ENCODE data around the gene UBL7.

The UBL7 gene

DNA sequence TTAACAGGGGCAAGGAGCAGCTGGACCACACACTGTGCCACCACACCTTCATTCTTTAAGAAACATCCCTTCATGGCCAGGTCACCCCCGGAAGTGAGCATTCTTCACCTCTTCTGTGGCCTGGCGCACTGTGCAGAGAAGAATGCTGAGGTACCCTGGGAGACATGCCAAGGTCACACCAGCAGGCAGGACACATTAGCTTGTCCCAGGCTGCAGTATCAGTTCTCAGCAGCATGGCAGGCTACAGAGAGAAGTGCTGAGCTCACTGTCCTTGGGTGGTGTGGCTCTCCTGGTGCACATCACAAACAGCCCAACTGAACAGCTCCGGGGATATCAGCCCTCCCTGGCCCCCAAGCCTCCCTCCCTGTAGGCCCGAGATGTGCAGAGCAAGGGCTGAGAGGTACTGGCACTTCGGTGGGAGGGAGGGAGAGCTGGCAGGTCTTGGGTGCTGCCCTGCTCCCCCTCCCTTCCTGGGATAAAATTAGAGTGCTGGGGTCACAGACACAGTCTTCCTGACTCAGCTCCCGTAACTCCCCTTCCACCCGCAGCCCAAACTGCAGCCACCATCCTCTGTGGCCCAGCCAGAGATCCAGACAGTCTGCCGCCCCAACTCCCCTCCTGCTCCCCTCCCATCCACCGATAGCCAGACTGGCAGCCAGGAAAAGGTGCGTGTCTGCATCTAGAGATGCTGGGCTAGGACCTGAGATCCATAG lies 40.6 kb downstream of the UBL7 start:
- no peak for TF ChIP-seq CTCF (IDR thresholded peaks at IDR 0.05; ENCODE audit: borderline replicate concordance, insufficient read depth, low read depth, low read length)
- no peak overlapping the region for H3K4me3 ChIP-seq (ENCODE audit: low read depth, low read length)

DNA sequence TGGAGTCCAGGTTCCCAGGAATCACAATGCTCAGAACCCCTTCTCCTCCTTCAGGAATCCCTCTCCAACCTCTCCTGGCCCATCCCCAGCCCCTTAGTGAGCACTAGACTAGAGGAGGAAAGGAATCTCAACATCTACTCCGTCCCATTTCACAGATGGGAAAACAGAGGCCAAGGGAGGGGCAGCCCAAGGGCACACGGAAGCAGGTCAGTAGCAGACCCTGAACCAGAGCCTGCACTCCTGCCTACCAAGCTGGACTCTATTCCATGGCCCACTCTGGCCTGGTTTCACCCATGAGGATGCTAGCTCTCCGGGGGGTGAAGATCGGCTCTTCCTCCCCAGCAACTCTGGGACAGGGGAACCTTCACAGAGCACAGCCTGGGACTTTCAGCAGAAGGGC lies 41.5 kb downstream of the UBL7 start:
- H3K4me3 ChIP-seq (ENCODE audit: low read depth, low read length) = no peak overlapping the region
- no peak for TF ChIP-seq CTCF (IDR thresholded peaks at IDR 0.05; ENCODE audit: borderline replicate concordance, insufficient read depth, low read depth, low read length)

DNA sequence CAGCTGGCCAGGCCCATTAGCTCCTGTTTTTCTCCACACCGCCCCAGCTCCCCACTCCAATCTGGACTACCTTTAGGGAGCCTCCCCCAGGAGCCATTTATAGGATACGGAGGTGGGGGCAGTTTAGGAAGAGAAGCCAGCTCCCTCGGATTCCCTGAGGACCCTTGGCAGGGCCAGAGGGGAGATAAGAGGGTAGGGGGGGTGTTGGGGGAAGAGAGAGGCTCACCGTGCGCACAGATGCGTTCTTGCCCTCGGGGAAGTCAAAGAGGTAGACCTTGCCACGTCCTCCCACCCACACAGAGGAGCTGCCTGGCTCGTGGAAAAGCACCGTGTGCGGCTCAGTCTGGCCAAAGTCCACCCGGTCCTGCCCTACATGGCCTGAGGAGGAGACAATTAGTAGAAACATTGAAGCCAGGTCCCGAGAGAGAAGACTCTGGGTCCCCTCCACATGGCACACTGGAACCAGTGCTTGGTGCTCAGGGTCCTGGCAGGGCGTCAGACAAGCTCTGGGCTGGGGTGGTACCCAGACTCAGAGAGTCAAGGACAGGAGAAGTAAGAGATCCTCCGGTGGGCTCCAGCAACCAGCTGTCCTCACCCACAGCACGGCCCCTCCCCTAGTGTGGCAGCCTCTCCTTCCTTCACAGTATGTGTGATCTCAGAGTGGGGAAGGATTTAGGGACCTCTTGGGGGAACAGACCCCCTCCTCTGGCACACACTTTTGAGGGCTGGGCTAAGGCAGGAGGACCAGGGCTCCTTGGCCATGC lies 42.2 kb downstream of the UBL7 start:
- no peak overlapping the region for H3K4me3 ChIP-seq (ENCODE audit: low read depth, low read length)
- TF ChIP-seq CTCF (IDR thresholded peaks at IDR 0.05; ENCODE audit: borderline replicate concordance, insufficient read depth, low read depth, low read length) = no peak

- no peak overlapping the region for H3K4me3 ChIP-seq (ENCODE audit: low read depth, low read length)
- no peak for TF ChIP-seq CTCF (IDR thresholded peaks at IDR 0.05; ENCODE audit: borderline replicate concordance, insufficient read depth, low read depth, low read length)
Observed at GRCh38 chr15:74417670-74418069, 43.3 kb downstream of the UBL7 start.

GRCh38 chr15:74417225-74417624 lies 43.7 kb downstream of the UBL7 start:
- no peak overlapping the region for H3K4me3 ChIP-seq (ENCODE audit: low read depth, low read length)
- TF ChIP-seq CTCF (IDR thresholded peaks at IDR 0.05; ENCODE audit: borderline replicate concordance, insufficient read depth, low read depth, low read length) = no peak

- no peak overlapping the region for H3K4me3 ChIP-seq (ENCODE audit: low read depth, low read length)
Observed at GRCh38 chr15:74415966-74416916, 44.7 kb downstream of the UBL7 start.

More at GRCh38 chr15:74415966-74416916, 44.7 kb downstream of the UBL7 start:
- TF ChIP-seq CTCF (IDR thresholded peaks at IDR 0.05; ENCODE audit: borderline replicate concordance, insufficient read depth, low read depth, low read length) = no peak

Data from GM12875 (cell line).